SK-N-SH (cell line): Measurements from ENCODE around the gene SPINT2. TPM values are rescaled to one million over a fixed set of nuclear protein-coding genes. Genes with fewer than 3 reads are reported as not detected.

Source experiments
- CTCF ChIA-PET: fragments of 300-600, 350-600 bp; formaldehyde crosslinking; extraction: SDS; loops from one replicate; lab custom pipeline; 2021; lab: Yijun Ruan, JAX
- POLR2A ChIA-PET: fragments of 350-600 bp; sonication (Branson Sonifier 250); formaldehyde crosslinking; extraction: SDS; loops from one replicate; lab custom pipeline; 2020; ENCODE audit warnings: antibody characterized with exemption, inconsistent platforms; lab: Yijun Ruan, JAX
- DNase-seq: peaks from one replicate; pipeline ENCODE4 v3.0.0; 2012
- H2AFZ ChIP-seq: fragments of 200-600 bp; sonication (generic); 2 replicates; pipeline ENCODE4 v1.8.1; 2016; ENCODE audit warnings: antibody characterized with exemption, mild to moderate bottlenecking, low read depth
- H3F3A ChIP-seq: fragments of 200-600 bp; sonication (generic); replicated peaks from 2 replicates; pipeline ENCODE3; 2016; ENCODE audit warnings: antibody characterized with exemption, mild to moderate bottlenecking; ENCODE audit not compliant: insufficient read depth
- H3K27ac ChIP-seq, 2 experiments: fragments of 200-500 bp in 1 of 2; fragments of 200-600 bp in 1 of 2; sonication (Bioruptor generic) in 1 of 2; sonication (generic), shearing (Covaris generic) in 1 of 2; 2 replicates each; pipeline versions ENCODE4 v1.5.1 to v1.6.1; 2014 to 2016; ENCODE audit warnings: low read depth in 2 of 2, inconsistent platforms in 1 of 2, low read length in 1 of 2, mild to moderate bottlenecking in 1 of 2, mixed read lengths in 1 of 2
- H3K27me3 ChIP-seq: fragments of 200-600 bp; sonication (generic), shearing (Covaris generic); 2 replicates; pipeline ENCODE4 v1.6.1; 2016; ENCODE audit warnings: mixed run types; ENCODE audit not compliant: insufficient read depth
- H3K36me3 ChIP-seq, 2 experiments: fragments of 200-500 bp in 1 of 2; fragments of 200-600 bp in 1 of 2; sonication (Bioruptor generic) in 1 of 2; sonication (generic) in 1 of 2; replicated peaks in 1 of 2; 2 replicates each; pipeline versions ENCODE3 to v1.5.1; 2014 to 2016; ENCODE audit warnings: low read length in 1 of 2, mild to moderate bottlenecking in 1 of 2; ENCODE audit not compliant: insufficient read depth in 2 of 2, control insufficient read depth in 1 of 2
- H3K4me1 ChIP-seq, 2 experiments: fragments of 200-500 bp in 1 of 2; fragments of 200-600 bp in 1 of 2; sonication (Bioruptor generic) in 1 of 2; sonication (generic), shearing (Covaris generic) in 1 of 2; 2 replicates each; pipeline versions ENCODE4 v1.5.1 to v1.6.1; 2014 to 2016; ENCODE audit warnings: low read depth in 1 of 2, low read length in 1 of 2, mixed run types in 1 of 2; ENCODE audit not compliant: insufficient read depth in 2 of 2, control insufficient read depth in 1 of 2
- H3K4me2 ChIP-seq: fragments of 200-600 bp; sonication (generic), shearing (Covaris generic); 2 replicates; pipeline ENCODE4 v1.6.1; 2017; ENCODE audit warnings: mixed run types
- H3K4me3 ChIP-seq, 2 experiments: fragments of 200-500 bp in 1 of 2; fragments of 200-600 bp in 1 of 2; sonication (Bioruptor generic) in 1 of 2; sonication (generic), shearing (Covaris generic) in 1 of 2; 2 replicates each; pipeline versions ENCODE4 v1.5.1 to v1.8.1; 2014 to 2016; ENCODE audit warnings: low read depth in 2 of 2, inconsistent platforms in 1 of 2, low read length in 1 of 2, mild to moderate bottlenecking in 1 of 2, mixed read lengths in 1 of 2, moderate library complexity in 1 of 2
- H3K79me2 ChIP-seq: fragments of 200-600 bp; sonication (generic); 2 replicates; pipeline ENCODE4 v1.8.1; 2017; ENCODE audit warnings: mild to moderate bottlenecking; ENCODE audit not compliant: insufficient read depth
- H3K9ac ChIP-seq: fragments of 200-600 bp; sonication (generic); 2 replicates; pipeline ENCODE4 v1.6.1; 2017; ENCODE audit warnings: mixed run types
- H3K9me2 ChIP-seq: fragments of 200-600 bp; sonication (generic); 2 replicates; pipeline ENCODE4 v1.6.1; 2017; ENCODE audit warnings: mixed run types
- H3K9me3 ChIP-seq: fragments of 200-600 bp; sonication (generic); 2 replicates; pipeline ENCODE4 v1.6.1; 2017; ENCODE audit warnings: mixed run types, mild to moderate bottlenecking, moderate library complexity
- H4K20me1 ChIP-seq: fragments of 200-600 bp; sonication (generic); 2 replicates; pipeline ENCODE4 v1.6.1; 2017; ENCODE audit warnings: mild to moderate bottlenecking, mixed run types; ENCODE audit not compliant: insufficient read depth
- ELF1 ChIP-seq: IDR thresholded peaks from 2 replicates; pipeline ENCODE4 v1.4.0; 2012
- FOXJ3 ChIP-seq: sonication (generic); formaldehyde crosslinking; IDR thresholded peaks from 2 replicates; pipeline ENCODE4 v1.5.1; 2020; ENCODE audit warnings: mild to moderate bottlenecking, missing genetic modification reagents
- GATA2 ChIP-seq: sonication (generic); formaldehyde crosslinking; IDR thresholded peaks from 2 replicates; pipeline ENCODE4 v1.5.0; 2020; ENCODE audit warnings: mild to moderate bottlenecking, missing genetic modification reagents
- JUND ChIP-seq: IDR thresholded peaks from 2 replicates; pipeline ENCODE4 v1.4.0; 2012
- MXI1 ChIP-seq: IDR thresholded peaks from 2 replicates; pipeline ENCODE4 v1.6.1; 2012; ENCODE audit warnings: mild to moderate bottlenecking, low read depth, low read length, improper control_type of control experiment
- RCOR1 ChIP-seq: fragments of 150-350 bp; IDR thresholded peaks from 2 replicates; pipeline ENCODE4 v1.6.1; 2017; ENCODE audit warnings: antibody characterized with exemption, low read length
- SIN3A ChIP-seq: IDR thresholded peaks from 2 replicates; pipeline ENCODE4 v1.6.1; 2012; ENCODE audit warnings: low read depth, mild to moderate bottlenecking, low read length, moderate library complexity, borderline replicate concordance
- TAF1 ChIP-seq: IDR thresholded peaks from 2 replicates; pipeline ENCODE4 v1.6.1; 2012; ENCODE audit warnings: low read depth, mild to moderate bottlenecking, low read length, moderate library complexity, borderline replicate concordance
- TCF12 ChIP-seq: IDR thresholded peaks from 2 replicates; pipeline ENCODE4 v1.4.0; 2012
- WGBS: methylation state at CpG from one replicate; pipeline ENCODE4 v1.1.6; 2017; ENCODE audit warnings: low lambda C conversion rate; 5-methylcytosine and 5-hydroxymethylcytosine counted together
- polyA plus RNA-seq, 3 experiments: library from polyadenylated mRNA; depleted of rRNA; stranded (reverse); fragments of >200 nt; gene quantifications; 2 replicates each; pipeline ENCODE4 v1.2.3, GENCODE V29; 2012
- TF ChIP-seq, protein P1 (sequence below): fragments of 150-350 bp; IDR thresholded peaks from 2 replicates; pipeline ENCODE4 v1.6.1; 2017; ENCODE audit warnings: antibody characterized with exemption, low read length, low read depth, borderline replicate concordance
- TF ChIP-seq, protein P2 (sequence below): fragments of 200-600 bp; sonication (generic); IDR thresholded peaks from 2 replicates; pipeline ENCODE4 v1.6.1; 2017; ENCODE audit warnings: antibody characterized with exemption, mild to moderate bottlenecking, moderate library complexity
- TF ChIP-seq, protein P3 (sequence below): IDR thresholded peaks from 2 replicates; pipeline ENCODE4 v1.4.0; 2012; ENCODE audit warnings: low read depth, borderline replicate concordance
- TF ChIP-seq, protein P4 (sequence below): IDR thresholded peaks from 2 replicates; pipeline ENCODE4 v1.4.0; 2012; ENCODE audit warnings: low read depth, borderline replicate concordance

Gene SPINT2
- polyA plus RNA-seq, 1 of the 3 experiments (the other 2 are of a cell fraction): 1.0 TPM

DNA sequence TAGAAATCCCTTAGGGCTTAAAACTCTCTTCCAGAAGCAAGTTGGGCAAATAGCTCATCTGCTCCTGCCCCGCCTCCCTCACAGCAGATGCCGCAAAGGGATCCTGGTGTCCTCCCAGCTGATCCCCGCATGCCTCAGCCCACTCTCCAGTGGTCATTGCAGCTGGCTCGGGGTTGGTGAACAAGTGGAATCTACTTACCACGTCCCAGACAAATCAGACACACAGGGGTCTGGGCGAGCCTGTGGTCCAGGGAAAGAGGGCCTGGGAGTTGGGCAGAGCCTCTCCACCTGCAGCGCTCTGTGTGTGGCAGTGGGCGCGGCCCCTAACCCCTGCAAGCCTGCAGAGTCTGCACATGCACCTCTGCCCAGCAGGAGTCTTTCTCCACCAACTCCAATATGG, 28.9 kb downstream of the SPINT2 start:
- no peaks in the 10 kb centered on the region for H3K27me3 ChIP-seq
- no peaks in the 10 kb centered on the region for H4K20me1 ChIP-seq
- H3K9me2 ChIP-seq: no peaks in the 10 kb centered on the region
- H3F3A ChIP-seq: no peaks in the 10 kb centered on the region
- no peak overlapping the region for H3K4me3 ChIP-seq
- TF ChIP-seq SIN3A: no peak
- TF ChIP-seq, protein P1, sequence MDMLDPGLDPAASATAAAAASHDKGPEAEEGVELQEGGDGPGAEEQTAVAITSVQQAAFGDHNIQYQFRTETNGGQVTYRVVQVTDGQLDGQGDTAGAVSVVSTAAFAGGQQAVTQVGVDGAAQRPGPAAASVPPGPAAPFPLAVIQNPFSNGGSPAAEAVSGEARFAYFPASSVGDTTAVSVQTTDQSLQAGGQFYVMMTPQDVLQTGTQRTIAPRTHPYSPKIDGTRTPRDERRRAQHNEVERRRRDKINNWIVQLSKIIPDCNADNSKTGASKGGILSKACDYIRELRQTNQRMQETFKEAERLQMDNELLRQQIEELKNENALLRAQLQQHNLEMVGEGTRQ: no peak
- no peak for TF ChIP-seq TCF12
- TF ChIP-seq, protein P2, sequence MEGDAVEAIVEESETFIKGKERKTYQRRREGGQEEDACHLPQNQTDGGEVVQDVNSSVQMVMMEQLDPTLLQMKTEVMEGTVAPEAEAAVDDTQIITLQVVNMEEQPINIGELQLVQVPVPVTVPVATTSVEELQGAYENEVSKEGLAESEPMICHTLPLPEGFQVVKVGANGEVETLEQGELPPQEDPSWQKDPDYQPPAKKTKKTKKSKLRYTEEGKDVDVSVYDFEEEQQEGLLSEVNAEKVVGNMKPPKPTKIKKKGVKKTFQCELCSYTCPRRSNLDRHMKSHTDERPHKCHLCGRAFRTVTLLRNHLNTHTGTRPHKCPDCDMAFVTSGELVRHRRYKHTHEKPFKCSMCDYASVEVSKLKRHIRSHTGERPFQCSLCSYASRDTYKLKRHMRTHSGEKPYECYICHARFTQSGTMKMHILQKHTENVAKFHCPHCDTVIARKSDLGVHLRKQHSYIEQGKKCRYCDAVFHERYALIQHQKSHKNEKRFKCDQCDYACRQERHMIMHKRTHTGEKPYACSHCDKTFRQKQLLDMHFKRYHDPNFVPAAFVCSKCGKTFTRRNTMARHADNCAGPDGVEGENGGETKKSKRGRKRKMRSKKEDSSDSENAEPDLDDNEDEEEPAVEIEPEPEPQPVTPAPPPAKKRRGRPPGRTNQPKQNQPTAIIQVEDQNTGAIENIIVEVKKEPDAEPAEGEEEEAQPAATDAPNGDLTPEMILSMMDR: no peak
- TF ChIP-seq, protein P3, sequence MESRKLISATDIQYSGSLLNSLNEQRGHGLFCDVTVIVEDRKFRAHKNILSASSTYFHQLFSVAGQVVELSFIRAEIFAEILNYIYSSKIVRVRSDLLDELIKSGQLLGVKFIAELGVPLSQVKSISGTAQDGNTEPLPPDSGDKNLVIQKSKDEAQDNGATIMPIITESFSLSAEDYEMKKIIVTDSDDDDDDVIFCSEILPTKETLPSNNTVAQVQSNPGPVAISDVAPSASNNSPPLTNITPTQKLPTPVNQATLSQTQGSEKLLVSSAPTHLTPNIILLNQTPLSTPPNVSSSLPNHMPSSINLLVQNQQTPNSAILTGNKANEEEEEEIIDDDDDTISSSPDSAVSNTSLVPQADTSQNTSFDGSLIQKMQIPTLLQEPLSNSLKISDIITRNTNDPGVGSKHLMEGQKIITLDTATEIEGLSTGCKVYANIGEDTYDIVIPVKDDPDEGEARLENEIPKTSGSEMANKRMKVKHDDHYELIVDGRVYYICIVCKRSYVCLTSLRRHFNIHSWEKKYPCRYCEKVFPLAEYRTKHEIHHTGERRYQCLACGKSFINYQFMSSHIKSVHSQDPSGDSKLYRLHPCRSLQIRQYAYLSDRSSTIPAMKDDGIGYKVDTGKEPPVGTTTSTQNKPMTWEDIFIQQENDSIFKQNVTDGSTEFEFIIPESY: no peak
- TF ChIP-seq JUND: no peak
- no peak for TF ChIP-seq TAF1
- TF ChIP-seq ELF1: no peak
- TF ChIP-seq MXI1: no peak
- TF ChIP-seq, protein P4, sequence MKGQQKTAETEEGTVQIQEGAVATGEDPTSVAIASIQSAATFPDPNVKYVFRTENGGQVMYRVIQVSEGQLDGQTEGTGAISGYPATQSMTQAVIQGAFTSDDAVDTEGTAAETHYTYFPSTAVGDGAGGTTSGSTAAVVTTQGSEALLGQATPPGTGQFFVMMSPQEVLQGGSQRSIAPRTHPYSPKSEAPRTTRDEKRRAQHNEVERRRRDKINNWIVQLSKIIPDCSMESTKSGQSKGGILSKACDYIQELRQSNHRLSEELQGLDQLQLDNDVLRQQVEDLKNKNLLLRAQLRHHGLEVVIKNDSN: no peak
- no peak for TF ChIP-seq RCOR1
- TF ChIP-seq GATA2 (CRISPR knock-in tag): no peak
- no peak for TF ChIP-seq FOXJ3 (CRISPR knock-in tag)
- no peaks in the 10 kb centered on the region for H3K9me3 ChIP-seq
- 86% methylated on average over 9 of the region's 9 CpGs for WGBS
- no peak overlapping the region for H2AFZ ChIP-seq
- ChIA-PET CTCF (no interaction called here), POLR2A (interaction anchor here (0.6 kb wide), 1 partner anchor 52 kb away, joined by 3 read pairs; no protein-coding TSS in a partner anchor)
- H3K4me2 ChIP-seq: no peak overlapping the region
- DNase-seq: no peak
- H3K36me3 ChIP-seq: no peaks in the 10 kb centered on the region
- no peaks in the 10 kb centered on the region for H3K79me2 ChIP-seq
- no peak overlapping the region for H3K27ac ChIP-seq
- H3K9ac ChIP-seq: no peak overlapping the region
- peaks cover 0 to 7% of the 10 kb centered on the region in 2 experiments; a peak in 1 of 4 replicates for H3K4me1 ChIP-seq
